NT2/D1 (cell line): ENCODE results near the gene WDR27.

Experiments
- YY1 ChIP-seq: IDR thresholded peaks from 2 replicates; pipeline ENCODE4 v1.6.1; 2011; ENCODE audit not compliant: insufficient read length, insufficient read depth
- ZNF274 ChIP-seq: IDR thresholded peaks from 2 replicates; pipeline ENCODE4 v1.6.1; 2011; ENCODE audit warnings: mild to moderate bottlenecking, low read depth, low read length

DNA sequence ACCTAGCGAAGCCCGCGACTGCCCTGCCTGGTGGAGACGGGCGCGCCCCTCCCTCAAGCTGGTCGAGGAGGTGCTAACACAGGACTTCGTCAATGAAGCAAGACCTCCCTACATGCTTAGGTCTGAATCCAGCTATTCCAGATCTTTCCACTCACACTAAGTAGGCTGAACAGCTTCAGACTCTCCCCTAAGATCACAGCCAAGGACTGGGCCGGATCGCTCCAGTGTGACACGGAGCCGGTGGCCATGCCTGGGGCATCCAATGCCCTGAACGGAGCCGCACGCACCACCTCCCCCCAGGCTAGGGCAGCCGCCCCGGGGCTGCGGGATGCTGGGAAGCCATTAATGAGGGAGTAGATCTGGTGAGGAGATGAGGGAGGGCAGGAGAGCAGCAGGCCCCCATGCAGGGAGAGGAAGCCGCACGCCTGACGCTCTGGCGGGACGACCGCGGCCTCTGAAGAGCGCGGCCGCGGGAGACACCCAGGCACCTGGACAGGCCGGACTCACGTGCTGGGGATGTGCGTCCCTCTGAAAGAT, 200.0 kb downstream of the WDR27 start:
- TF ChIP-seq YY1 (no peak), ZNF274 (no peak)
